ENCODE results near the gene CHAT.

DNA sequence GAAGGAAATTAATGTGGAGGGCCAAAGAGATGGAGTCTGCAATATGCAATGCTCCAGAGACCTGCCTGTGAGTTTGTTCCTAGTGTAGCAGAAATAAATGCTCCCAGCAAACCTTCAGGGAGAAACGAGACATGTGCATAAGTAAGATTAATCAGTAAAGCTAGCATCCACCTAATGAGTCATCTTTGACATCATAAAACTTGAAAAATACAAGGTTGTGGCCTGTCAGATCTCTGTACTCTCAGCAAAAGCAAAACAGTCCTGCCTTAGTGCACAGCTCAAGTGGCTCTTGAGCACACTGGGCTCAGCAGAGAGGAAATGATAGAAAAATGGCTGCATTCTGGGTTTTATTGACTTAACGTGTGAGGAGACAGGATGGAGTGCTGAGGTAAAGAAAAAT is 42.4 kb upstream of the CHAT start:
- TF ChIP-seq CTCF (IDR thresholded peaks at IDR 0.05): no peak
- TF ChIP-seq POLR2A (IDR thresholded peaks at IDR 0.05): no peak

All from gastroesophageal sphincter (tissue), 3 donors.